Neural cell (in vitro differentiated cells): ENCODE data around the gene TTC34. TPM values are rescaled to one million over a fixed set of nuclear protein-coding genes. Genes with fewer than 3 reads are reported as not detected.

Experiments
- H2AFZ ChIP-seq: fragments of 200-600, 300-800 bp; sonication (generic), shearing (Covaris generic); 2 replicates; pipeline ENCODE4 v1.6.0; 2014; ENCODE audit warnings: low read depth, mild to moderate bottlenecking, antibody characterized with exemption, low read length, moderate library complexity
- H3F3A ChIP-seq: fragments of 200-600 bp; shearing (Covaris generic); 2 replicates; pipeline ENCODE4 v1.6.1; 2016; ENCODE audit warnings: mild to moderate bottlenecking, moderate library complexity, mixed read lengths, antibody characterized with exemption, low read length; ENCODE audit not compliant: insufficient read depth, poor library complexity, severe bottlenecking
- H3K27ac ChIP-seq: fragments of 200-600, 300-800 bp; sonication (generic), shearing (Covaris generic); 2 replicates; pipeline ENCODE4 v1.5.1; 2014; ENCODE audit warnings: mild to moderate bottlenecking, low read length, moderate library complexity
- H3K27me3 ChIP-seq: fragments of 300-800, 200-600 bp; sonication (generic), shearing (Covaris generic); 2 replicates; pipeline ENCODE4 v1.6.0; 2014; ENCODE audit warnings: mild to moderate bottlenecking, low read depth, low read length, moderate library complexity; ENCODE audit not compliant: insufficient read depth
- H3K36me3 ChIP-seq: fragments of 300-800, 200-600 bp; sonication (generic), shearing (Covaris generic); 2 replicates; pipeline ENCODE4 v1.5.1; 2014; ENCODE audit warnings: mild to moderate bottlenecking, antibody characterized with exemption, low read length, moderate library complexity; ENCODE audit not compliant: insufficient read depth
- H3K4me2 ChIP-seq: fragments of 300-800, 200-600 bp; sonication (generic), shearing (Covaris generic); 2 replicates; pipeline ENCODE4 v1.6.0; 2014; ENCODE audit warnings: mild to moderate bottlenecking, low read length
- H3K4me3 ChIP-seq: fragments of 300-800, 200-600 bp; sonication (generic), shearing (Covaris generic); 2 replicates; pipeline ENCODE4 v1.5.1; 2014; ENCODE audit warnings: mild to moderate bottlenecking, low read length, moderate library complexity
- H3K79me2 ChIP-seq: fragments of 200-600 bp; shearing (Covaris generic); replicated peaks from 2 replicates; pipeline ENCODE4 v1.6.0; 2014; ENCODE audit warnings: mild to moderate bottlenecking, low read length, moderate library complexity; ENCODE audit not compliant: insufficient read depth
- H3K9ac ChIP-seq: fragments of 300-800, 200-600 bp; sonication (generic), shearing (Covaris generic); 2 replicates; pipeline ENCODE4 v1.6.1; 2016; ENCODE audit warnings: mild to moderate bottlenecking, low read length, mixed read lengths
- H3K9me2 ChIP-seq: fragments of 200-600 bp; shearing (Covaris generic); 2 replicates; pipeline ENCODE4 v1.6.1; 2016; ENCODE audit warnings: mild to moderate bottlenecking, low read length, mixed read lengths; ENCODE audit not compliant: insufficient read depth
- H3K9me3 ChIP-seq: fragments of 200-600, 300-800 bp; sonication (generic), shearing (Covaris generic); 2 replicates; pipeline ENCODE4 v1.6.1; 2016; ENCODE audit warnings: mild to moderate bottlenecking, mixed run types, low read length, moderate library complexity, mixed read lengths
- H4K20me1 ChIP-seq: fragments of 200-600 bp; shearing (Covaris generic); 2 replicates; pipeline ENCODE4 v1.6.1; 2016; ENCODE audit warnings: mild to moderate bottlenecking, mixed run types; ENCODE audit not compliant: insufficient read depth
- EP300 ChIP-seq: fragments of 450-650 bp; conservative IDR thresholded peaks from 2 replicates; pipeline ENCODE4 v1.6.1; 2014; ENCODE audit warnings: antibody characterized with exemption, mild to moderate bottlenecking, moderate library complexity; ENCODE audit not compliant: poor library complexity, severe bottlenecking
- EZH2 ChIP-seq: fragments of 200-600, 300-800 bp; shearing (Covaris generic), sonication (generic); IDR thresholded peaks from 2 replicates; pipeline ENCODE4 v1.6.1; 2014; ENCODE audit warnings: antibody characterized with exemption, low read length, borderline replicate concordance, mild to moderate bottlenecking; ENCODE audit not compliant: insufficient read depth, poor library complexity, severe bottlenecking
- MXI1 ChIP-seq: fragments of 450-650 bp; conservative IDR thresholded peaks from 2 replicates; pipeline ENCODE4 v1.6.1; 2014; ENCODE audit warnings: antibody characterized with exemption, mild to moderate bottlenecking; ENCODE audit not compliant: poor library complexity, severe bottlenecking
- POLR2AphosphoS5 ChIP-seq: IDR thresholded peaks from 2 replicates; pipeline ENCODE4 v1.6.1; 2012
- RAD21 ChIP-seq: fragments of 450-650 bp; conservative IDR thresholded peaks from 2 replicates; pipeline ENCODE4 v1.6.1; 2014; ENCODE audit warnings: antibody characterized with exemption, mild to moderate bottlenecking, moderate library complexity
- SMC3 ChIP-seq: fragments of 450-650 bp; conservative IDR thresholded peaks from 2 replicates; pipeline ENCODE4 v1.6.1; 2014; ENCODE audit warnings: antibody characterized with exemption, mild to moderate bottlenecking, moderate library complexity; ENCODE audit not compliant: poor library complexity
- TAF1 ChIP-seq: IDR thresholded peaks from 2 replicates; pipeline ENCODE4 v1.6.1; 2012; ENCODE audit warnings: low read depth
- polyA plus RNA-seq: library from polyadenylated mRNA; depleted of rRNA; stranded (reverse); fragments of >200 nt; gene quantifications from 2 replicates; pipeline ENCODE4 v1.2.3, GENCODE V29; 2014
- TF ChIP-seq, protein P1 (sequence below): fragments of 450-650 bp; IDR thresholded peaks from 2 replicates; pipeline ENCODE4 v1.5.1; 2014; ENCODE audit warnings: antibody characterized with exemption, mild to moderate bottlenecking, moderate library complexity; ENCODE audit not compliant: poor library complexity, severe bottlenecking

The TTC34 gene
- polyA plus RNA-seq, 1 donor from 2014 or later, result 0.05 TPM

DNA sequence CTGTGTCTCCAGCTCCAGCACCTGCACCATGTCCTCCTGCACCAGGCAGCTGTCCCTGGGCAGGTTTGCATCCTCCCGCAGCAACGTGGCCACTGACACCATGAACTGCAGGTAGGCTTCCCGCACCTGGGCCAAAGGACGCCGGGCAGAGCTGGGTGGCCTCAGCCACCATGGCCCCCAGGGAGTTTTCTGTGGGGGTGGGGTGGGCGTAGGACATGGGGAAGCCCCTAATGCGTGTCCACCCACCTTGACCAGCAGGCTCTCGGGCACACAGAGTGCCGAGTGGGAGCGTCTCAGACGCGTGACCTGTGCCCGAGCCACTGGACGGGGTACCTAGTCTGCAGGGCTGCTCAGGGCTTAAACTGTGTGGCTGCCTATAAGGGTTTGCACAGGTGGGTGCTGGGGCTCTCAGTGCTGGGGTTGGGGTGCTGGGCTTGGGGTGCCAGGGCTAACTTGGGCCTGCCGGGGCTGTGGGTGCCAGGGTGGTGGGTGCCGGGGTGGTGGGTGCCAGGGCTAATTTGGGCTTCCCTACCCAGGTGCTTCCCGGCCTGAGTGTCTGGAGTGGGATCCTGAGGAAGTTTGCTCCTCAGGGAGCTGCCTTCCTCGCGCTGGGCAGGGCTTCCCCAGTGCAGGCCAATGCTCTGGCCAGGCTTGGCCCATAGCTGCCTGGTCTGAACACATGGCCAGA is 197.2 kb downstream of the TTC34 start:
- H3K27me3 ChIP-seq, result no peaks in the 10 kb centered on the region
- no peak overlapping the region for H2AFZ ChIP-seq
- no peak overlapping the region for H3K27ac ChIP-seq
- no peaks in the 10 kb centered on the region for H3K9me2 ChIP-seq
- no peak overlapping the region for H3K4me2 ChIP-seq
- H3K9ac ChIP-seq, result no peak overlapping the region
- no peak overlapping the region for H3K4me3 ChIP-seq
- TF ChIP-seq TAF1 (no peak), RAD21 (no peak), SMC3 (no peak)
- no peaks in the 10 kb centered on the region for H3K36me3 ChIP-seq
- H3F3A ChIP-seq, result no peaks in the 10 kb centered on the region
- H3K79me2 ChIP-seq, result no peaks in the 10 kb centered on the region
- H3K9me3 ChIP-seq, result no peaks in the 10 kb centered on the region
- H4K20me1 ChIP-seq, result no peaks in the 10 kb centered on the region

- no peaks in the 10 kb centered on the region for H3F3A ChIP-seq
- H2AFZ ChIP-seq, result no peak overlapping the region
- H3K9ac ChIP-seq, result no peak overlapping the region
- TF ChIP-seq MXI1, result no peak
- no peaks in the 10 kb centered on the region for H3K36me3 ChIP-seq
- H3K27ac ChIP-seq, result no peak overlapping the region
- H3K9me2 ChIP-seq, result no peaks in the 10 kb centered on the region
- H3K9me3 ChIP-seq, result no peaks in the 10 kb centered on the region
- H3K27me3 ChIP-seq, result no peaks in the 10 kb centered on the region
- H3K79me2 ChIP-seq, result no peaks in the 10 kb centered on the region
- H3K4me2 ChIP-seq, result no peak overlapping the region
- no peak overlapping the region for H3K4me3 ChIP-seq
- H4K20me1 ChIP-seq, result no peaks in the 10 kb centered on the region
Observed at GRCh38 chr1:2603521-2604155, 197.9 kb downstream of the TTC34 start.

DNA sequence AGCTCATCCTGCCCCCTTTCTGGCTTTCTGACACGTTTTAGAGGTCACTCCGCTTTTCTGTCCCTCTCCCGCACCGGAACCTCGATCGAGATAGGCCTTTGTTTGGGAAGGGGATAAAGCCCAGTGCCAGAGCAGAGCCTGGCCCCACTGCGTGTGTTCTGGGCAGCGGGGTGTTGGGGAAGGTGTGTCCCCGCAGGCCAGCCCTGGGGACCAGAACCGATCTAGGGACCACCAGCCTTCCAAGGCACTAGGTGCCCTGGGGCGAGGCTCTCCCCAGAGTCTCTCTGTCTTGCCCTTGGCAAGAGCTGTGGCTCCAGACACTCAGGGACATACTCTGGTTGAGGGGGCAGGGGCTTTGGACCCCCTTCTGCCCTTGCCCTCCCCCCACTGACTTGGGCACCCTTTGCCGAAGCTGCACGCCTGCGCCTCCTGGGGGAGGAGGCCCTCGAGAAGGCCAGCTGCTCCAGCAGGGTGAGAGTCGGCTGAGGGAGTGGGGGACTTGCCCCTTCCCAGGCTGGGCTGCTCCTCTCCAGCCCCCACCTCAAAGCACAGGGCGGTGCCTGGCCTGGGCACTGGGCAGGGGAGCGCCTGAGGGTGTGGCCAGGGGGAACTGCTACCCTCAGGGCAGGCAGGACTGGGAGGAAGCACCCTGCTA is 198.5 kb downstream of the TTC34 start:
- H3K4me3 ChIP-seq, result no peak overlapping the region

GRCh38 chr1:2602311-2602835 is 199.1 kb downstream of the TTC34 start:
- Histone ChIP-seq H3K27me3 (no peaks in the 10 kb centered on the region), H3K9ac (no peak overlapping the region), H3K9me3 (no peaks in the 10 kb centered on the region), H3K4me3 (no peak overlapping the region), H3K27ac (no peak overlapping the region), H4K20me1 (no peaks in the 10 kb centered on the region), H2AFZ (no peak overlapping the region), H3K79me2 (no peaks in the 10 kb centered on the region), H3K9me2 (no peaks in the 10 kb centered on the region), H3F3A (no peaks in the 10 kb centered on the region), H3K36me3 (no peaks in the 10 kb centered on the region), H3K4me2 (no peak overlapping the region)
- TF ChIP-seq POLR2AphosphoS5 (no peak), TAF1 (no peak), EP300 (no peak), SMC3 (no peak), RAD21 (no peak), MXI1 (no peak)
- TF ChIP-seq, protein P1, sequence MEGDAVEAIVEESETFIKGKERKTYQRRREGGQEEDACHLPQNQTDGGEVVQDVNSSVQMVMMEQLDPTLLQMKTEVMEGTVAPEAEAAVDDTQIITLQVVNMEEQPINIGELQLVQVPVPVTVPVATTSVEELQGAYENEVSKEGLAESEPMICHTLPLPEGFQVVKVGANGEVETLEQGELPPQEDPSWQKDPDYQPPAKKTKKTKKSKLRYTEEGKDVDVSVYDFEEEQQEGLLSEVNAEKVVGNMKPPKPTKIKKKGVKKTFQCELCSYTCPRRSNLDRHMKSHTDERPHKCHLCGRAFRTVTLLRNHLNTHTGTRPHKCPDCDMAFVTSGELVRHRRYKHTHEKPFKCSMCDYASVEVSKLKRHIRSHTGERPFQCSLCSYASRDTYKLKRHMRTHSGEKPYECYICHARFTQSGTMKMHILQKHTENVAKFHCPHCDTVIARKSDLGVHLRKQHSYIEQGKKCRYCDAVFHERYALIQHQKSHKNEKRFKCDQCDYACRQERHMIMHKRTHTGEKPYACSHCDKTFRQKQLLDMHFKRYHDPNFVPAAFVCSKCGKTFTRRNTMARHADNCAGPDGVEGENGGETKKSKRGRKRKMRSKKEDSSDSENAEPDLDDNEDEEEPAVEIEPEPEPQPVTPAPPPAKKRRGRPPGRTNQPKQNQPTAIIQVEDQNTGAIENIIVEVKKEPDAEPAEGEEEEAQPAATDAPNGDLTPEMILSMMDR, result no peak

More for the DNA sequence above, 198.5 kb downstream of the TTC34 start:
- H3K79me2 ChIP-seq, result no peaks in the 10 kb centered on the region
- H3F3A ChIP-seq, result no peaks in the 10 kb centered on the region
- H4K20me1 ChIP-seq, result no peaks in the 10 kb centered on the region
- no peak overlapping the region for H3K9ac ChIP-seq
- H2AFZ ChIP-seq, result no peak overlapping the region
- H3K9me2 ChIP-seq, result no peaks in the 10 kb centered on the region
- no peaks in the 10 kb centered on the region for H3K36me3 ChIP-seq
- no peaks in the 10 kb centered on the region for H3K9me3 ChIP-seq
- H3K27me3 ChIP-seq, result no peaks in the 10 kb centered on the region
- TF ChIP-seq EZH2, result no peak
- TF ChIP-seq SMC3, result no peak
- no peak overlapping the region for H3K4me2 ChIP-seq
- H3K27ac ChIP-seq, result no peak overlapping the region
